ENCODE data around the gene LIMS2.
A peak's percentile ranks its signal among the peaks of the same experiment; 100 is the strongest.

The LIMS2 gene

DNA sequence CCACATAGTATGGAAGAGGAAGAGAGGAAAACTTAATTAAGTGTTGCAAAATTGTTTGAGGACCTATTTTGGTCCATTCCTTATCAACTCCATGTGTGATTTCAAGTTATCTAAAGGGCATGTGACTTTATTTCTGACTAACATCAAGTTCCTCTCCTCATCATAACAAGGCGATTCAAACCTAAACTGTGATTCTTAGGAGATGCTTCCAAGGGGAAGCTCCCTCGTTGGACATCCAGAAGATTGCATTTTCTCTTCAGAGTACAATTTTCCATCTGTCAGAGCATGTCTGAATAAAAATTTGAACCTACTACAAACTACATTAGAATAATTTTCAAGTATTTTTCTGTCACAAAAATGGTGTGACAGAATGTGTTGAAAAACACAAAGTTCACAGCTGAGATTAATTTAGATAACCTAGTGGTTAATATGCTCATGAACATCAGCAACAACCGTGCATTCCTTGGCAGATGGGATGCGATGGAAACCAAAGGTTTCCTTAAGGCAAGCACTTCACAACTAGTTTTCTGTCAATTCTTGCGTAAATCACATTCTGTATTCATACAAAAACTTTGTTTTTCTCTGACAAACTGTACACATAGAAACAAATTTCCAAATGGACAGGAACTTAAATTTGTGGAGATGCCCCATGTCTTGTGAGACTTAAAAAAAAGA is 30.2 kb upstream of the LIMS2 start:
- Mint-ChIP-seq H3K27ac (peak overlapping the region; percentile 58), H3K9me3 (no peaks in the 10 kb centered on the region), H3K4me1 (ENCODE audit: low read depth) (peaks cover 41% of the 10 kb centered on the region), H3K36me3 (ENCODE audit: low read depth) (peaks cover 82% of the 10 kb centered on the region), H3K4me3 (no peak overlapping the region), H3K27me3 (no peaks in the 10 kb centered on the region)
- DNase-seq = no peak

DNA sequence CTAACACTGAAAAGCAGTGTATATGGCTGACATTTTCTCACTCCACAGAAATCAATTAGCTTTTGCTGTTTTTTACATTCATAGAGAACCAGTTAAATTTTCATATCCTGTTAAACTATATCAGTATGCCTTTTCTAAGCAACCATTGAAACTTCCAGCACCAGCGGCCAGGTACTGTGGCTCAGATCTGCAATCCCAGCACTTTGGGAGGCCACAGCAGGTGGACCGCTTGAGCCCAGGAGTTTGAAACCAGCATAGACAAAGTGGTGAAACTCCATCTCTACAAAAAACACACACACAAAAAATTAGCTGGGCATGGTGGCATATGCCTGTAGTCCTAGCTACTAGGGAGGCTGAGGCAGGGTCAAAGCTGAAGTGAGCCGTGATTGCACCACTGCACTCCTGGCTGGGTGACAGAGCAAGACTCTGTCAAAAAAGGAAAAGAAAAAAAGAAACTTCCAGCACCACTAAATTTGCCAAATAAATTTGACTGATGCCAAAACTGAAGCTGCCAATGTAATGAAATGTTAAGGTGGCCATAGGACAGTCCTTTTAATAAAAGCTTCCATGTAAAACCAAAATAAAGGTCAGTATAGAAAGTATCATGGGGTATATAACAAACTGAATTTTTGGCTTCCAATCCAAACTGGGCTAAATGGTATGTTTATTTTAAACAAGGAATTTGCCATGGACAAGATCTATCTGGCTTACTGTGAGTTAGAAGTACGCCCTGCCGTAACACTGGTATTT is 29.5 kb upstream of the LIMS2 start:
- H3K27ac Mint-ChIP-seq = peak overlapping the region; percentile 58
- peaks cover 76% of the 10 kb centered on the region for H3K36me3 Mint-ChIP-seq (ENCODE audit: low read depth)
- no peaks in the 10 kb centered on the region for H3K9me3 Mint-ChIP-seq
- H3K4me3 Mint-ChIP-seq = no peak overlapping the region
- DNase-seq = no peak
- H3K4me1 Mint-ChIP-seq (ENCODE audit: low read depth) = peaks cover 46% of the 10 kb centered on the region
- H3K27me3 Mint-ChIP-seq = no peaks in the 10 kb centered on the region

DNA sequence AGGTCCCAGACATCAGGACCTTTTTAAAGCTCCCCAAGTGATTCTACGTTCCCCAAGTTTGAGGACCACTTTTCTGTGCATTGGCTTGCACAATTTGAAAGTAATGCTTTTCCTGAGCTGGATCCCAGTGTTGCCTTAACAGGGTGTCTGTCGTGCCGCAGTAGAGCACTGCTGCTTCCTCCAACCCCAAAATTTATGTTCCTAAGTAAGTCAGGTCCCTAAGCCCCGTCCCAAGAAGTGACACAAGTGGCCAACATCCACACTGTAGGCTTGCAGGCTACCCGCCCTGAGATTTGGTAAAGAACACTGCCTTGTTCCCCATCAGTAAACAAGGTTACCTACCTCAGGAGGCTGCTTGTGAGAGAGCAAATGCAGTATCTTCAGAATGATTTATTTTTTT is 28.0 kb upstream of the LIMS2 start:
- Mint-ChIP-seq H3K36me3 (ENCODE audit: low read depth) (peaks cover 60% of the 10 kb centered on the region), H3K4me1 (ENCODE audit: low read depth) (peaks cover 46% of the 10 kb centered on the region), H3K27ac (peak overlapping the region; percentile 90), H3K9me3 (no peaks in the 10 kb centered on the region), H3K27me3 (no peaks in the 10 kb centered on the region), H3K4me3 (peak overlapping the region; percentile 86)
- DNase-seq = no peak

DNA sequence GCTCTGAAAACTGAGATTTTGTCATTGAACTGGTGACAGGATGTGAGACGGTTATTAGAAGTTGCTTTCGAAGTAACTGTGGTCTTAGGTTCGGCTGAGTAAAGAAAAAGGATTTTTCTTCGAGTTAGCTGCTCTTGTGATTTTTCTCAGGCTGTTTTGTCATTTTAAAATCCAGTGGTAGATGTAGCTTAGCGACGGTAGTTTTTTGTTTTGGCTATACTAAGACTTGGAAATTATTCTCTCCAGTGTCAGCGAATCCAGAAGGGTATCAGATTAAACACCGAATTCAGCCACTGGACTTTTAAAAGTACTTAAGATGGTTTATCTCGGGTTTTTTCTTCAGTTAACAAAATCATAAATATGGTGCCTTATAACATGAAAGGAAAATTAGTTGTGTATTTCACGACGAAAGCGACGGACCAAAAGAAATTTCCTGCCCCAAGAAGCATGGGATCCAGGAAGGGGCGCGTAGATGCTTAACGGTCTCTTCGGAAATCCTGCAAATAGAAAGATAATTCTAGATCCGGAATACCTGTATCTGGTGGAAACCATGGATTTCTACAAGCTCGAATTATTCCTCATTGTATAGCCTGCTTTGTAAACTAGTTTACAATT is 27.2 kb upstream of the LIMS2 start:
- Mint-ChIP-seq H3K27me3 (no peaks in the 10 kb centered on the region), H3K4me1 (ENCODE audit: low read depth) (peaks cover 46% of the 10 kb centered on the region), H3K4me3 (peak overlapping the region; percentile 86), H3K36me3 (ENCODE audit: low read depth) (peaks cover 53% of the 10 kb centered on the region), H3K9me3 (no peaks in the 10 kb centered on the region), H3K27ac (peak overlapping the region; percentile 90)
- no peak for DNase-seq

DNA sequence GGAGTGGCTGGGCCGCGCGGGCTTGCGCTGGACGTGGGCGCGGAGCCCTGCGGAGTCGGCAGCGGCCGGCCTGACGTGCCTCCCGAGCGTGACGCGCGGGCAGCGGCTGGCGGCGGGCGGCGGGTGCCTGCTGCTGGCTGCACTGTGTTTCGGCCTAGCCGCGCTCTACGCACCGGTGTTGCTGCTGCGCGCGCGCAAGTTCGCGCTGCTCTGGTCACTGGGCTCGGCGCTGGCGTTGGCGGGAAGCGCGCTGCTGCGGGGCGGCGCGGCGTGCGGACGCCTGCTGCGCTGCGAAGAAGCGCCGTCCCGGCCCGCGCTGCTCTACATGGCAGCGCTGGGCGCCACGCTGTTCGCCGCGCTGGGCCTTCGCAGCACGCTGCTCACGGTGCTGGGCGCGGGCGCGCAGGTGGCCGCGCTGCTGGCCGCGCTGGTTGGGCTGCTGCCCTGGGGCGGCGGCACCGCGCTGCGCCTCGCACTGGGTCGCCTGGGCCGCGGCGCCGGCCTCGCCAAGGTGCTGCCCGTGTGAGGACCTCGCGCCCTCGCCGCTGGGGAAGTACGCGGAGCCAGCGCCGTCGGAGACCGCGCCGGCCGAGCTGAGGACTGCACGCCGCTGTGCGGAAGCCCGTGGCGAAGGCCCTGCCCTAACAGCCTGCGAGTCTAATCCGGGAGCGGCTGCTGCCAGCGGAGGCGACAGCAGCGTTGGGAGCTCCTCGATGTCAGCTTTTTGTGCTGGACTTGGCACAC is 26.5 kb upstream of the LIMS2 start:
- H3K36me3 Mint-ChIP-seq (ENCODE audit: low read depth) = peaks cover 49% of the 10 kb centered on the region
- H3K4me3 Mint-ChIP-seq = peak overlapping the region; percentile 89
- no peaks in the 10 kb centered on the region for H3K27me3 Mint-ChIP-seq
- H3K4me1 Mint-ChIP-seq (ENCODE audit: low read depth) = peaks cover 46% of the 10 kb centered on the region
- peak overlapping the region; percentile 90 for H3K27ac Mint-ChIP-seq
- H3K9me3 Mint-ChIP-seq = no peaks in the 10 kb centered on the region
- DNase-seq = peak; percentile 86

DNA sequence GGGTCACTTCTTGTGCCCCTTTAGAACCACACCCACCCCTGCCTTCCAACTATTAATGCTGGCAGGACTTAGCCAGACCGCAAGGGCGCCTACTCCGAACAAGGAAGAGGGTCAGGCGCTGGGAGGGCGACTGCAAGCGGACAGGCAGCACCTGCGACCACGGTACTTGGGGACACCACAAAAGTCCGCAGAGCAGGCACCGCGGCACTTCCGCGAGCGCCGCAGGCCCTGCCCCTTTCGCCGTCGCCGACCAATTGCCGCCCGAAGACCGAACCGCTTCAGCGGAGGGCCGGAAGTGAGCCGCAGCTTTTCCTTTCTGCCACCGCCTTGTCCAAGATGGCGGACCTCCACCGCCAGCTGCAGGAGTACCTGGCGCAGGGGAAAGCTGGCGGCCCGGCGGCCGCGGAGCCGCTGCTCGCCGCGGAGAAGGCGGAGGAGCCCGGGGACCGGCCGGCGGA is 25.9 kb upstream of the LIMS2 start, which contains the start of gene SFT2D3:
Gene SFT2D3, plus strand, starts transcription at position 305 of the 458 bp plus-strand sequence. Its CDS starts 32 bp downstream, at position 337.
- H3K27ac Mint-ChIP-seq = peak within 1 kb of the TSS; percentile 97
- peaks cover 45% of the 10 kb centered on the region for H3K4me1 Mint-ChIP-seq (ENCODE audit: low read depth)
- H3K9me3 Mint-ChIP-seq = no peaks in the 10 kb centered on the region
- DNase-seq = peak; percentile 94
- H3K36me3 Mint-ChIP-seq (ENCODE audit: low read depth) = peaks cover 43% of the 10 kb centered on the region
- H3K4me3 Mint-ChIP-seq = peak within 1 kb of the TSS; percentile 89
- no peaks in the 10 kb centered on the region for H3K27me3 Mint-ChIP-seq

DNA sequence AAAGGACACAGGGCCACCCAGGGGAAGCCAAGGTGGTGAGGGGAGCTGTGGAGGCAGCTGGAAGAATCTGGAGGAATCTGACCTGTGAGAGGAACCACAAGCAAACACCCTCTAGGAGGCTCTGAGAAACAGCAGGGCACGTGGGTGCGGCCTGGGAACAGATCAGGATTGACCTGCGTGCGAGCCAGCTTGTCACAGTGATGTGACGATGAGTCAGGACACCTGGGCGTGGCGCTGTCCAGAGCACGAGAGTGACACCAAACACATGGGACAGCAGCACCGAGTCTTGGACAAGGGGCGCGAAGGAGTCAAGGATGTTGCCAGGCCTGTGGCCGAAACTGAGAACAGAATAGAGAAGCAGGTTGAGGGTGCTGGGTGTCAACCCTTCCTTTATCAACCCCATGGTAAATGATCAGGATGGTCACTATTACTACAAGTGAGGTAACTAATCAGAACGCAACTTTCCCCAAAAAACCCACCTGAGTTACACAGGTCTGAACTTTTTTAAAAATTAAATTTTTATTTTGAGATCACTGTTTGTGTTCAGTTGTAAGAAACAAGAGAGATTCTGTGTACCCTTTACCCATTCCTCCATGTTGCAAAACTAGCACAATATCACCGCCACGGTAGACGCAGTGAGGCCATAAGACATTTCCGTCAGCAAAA is 25.3 kb upstream of the LIMS2 start:
- Mint-ChIP-seq H3K4me3 (peak overlapping the region; percentile 89), H3K36me3 (ENCODE audit: low read depth) (peaks cover 37% of the 10 kb centered on the region), H3K27me3 (no peaks in the 10 kb centered on the region), H3K4me1 (ENCODE audit: low read depth) (peaks cover 43% of the 10 kb centered on the region), H3K9me3 (no peaks in the 10 kb centered on the region), H3K27ac (peak overlapping the region; percentile 97)
- DNase-seq = no peak

DNA sequence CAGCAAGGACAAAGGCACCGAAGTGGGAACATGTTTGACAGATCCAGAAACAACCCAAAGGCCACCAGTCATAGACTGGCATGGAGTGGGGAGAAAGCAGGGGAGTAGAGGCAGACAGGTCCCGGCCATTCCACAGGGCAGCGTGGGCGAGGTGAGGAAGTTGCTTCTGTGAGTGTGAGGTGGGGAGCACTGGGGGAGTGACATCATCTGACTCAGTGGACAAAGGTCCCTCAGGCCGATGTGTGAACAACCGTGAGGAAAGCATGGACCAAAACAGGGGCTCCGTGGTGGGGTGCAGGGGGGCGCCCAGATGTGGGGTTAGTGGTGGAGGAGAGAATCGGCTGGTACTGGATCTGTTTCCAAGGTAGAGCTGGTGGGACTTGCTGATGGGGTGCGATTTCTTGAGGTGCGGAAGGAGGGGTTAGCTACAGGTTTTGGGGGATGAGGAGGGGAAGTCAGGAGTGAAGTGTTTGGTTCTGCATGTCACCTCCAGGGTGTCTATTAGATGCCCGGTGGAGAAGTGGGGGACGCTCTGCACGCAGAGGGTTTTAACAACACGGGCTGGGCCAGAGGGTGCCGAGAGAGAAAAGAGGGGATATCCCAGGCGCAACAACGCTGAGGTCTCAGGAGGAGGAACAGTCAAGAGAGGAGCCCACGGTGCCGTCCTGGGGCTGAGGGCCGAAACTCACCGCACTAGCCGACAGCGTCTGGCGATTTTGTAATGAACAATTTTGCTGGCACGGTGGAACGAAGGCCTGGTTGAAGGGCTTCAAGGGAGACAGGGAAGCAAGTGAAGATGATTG is 23.4 kb upstream of the LIMS2 start:
- no peak for DNase-seq
- H3K27me3 Mint-ChIP-seq = no peaks in the 10 kb centered on the region

DNA sequence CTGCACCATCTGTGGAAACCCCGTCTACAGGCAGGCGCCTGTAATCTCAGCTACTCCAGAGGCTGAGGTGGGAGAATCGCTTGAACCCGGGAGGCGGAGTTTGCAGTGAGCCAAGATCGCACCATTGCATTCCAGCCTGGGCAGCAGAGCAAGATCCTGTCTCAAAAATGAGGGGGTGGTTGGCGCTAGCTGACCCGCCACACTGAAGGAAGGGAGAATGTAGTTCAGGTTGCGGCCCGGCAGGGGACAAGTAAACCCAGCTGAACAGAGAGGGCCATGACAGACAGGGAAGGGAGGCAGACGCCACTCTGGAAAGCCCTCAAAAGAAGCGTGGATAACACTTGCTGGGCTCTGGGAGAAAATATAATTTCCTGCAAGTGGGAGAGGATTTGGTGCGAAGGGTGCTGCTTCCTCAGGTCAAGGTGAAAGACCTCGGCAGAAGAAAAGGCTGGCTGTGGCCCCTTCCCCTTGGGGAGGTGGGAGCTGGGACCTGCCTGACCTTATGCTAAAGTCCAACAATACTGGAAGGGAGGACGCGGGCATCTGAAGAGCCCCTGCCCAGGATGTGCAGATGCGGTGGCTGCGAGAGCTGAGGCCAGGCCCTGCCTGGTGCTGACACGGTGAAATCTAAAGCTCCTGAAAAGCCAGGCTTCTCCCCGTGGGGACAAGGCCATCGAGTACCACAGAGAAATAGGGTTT is 22.3 kb upstream of the LIMS2 start:
- H3K27me3 Mint-ChIP-seq = no peaks in the 10 kb centered on the region
- peaks cover 16% of the 10 kb centered on the region for H3K4me1 Mint-ChIP-seq (ENCODE audit: low read depth)
- no peaks in the 10 kb centered on the region for H3K9me3 Mint-ChIP-seq
- no peak overlapping the region for H3K27ac Mint-ChIP-seq
- peaks cover 9% of the 10 kb centered on the region for H3K36me3 Mint-ChIP-seq (ENCODE audit: low read depth)
- DNase-seq = no peak
- H3K4me3 Mint-ChIP-seq = no peak overlapping the region

More for the DNA sequence above, 23.4 kb upstream of the LIMS2 start:
- Mint-ChIP-seq H3K36me3 (ENCODE audit: low read depth) (peaks cover 18% of the 10 kb centered on the region), H3K9me3 (no peaks in the 10 kb centered on the region), H3K27ac (no peak overlapping the region), H3K4me1 (ENCODE audit: low read depth) (peaks cover 25% of the 10 kb centered on the region), H3K4me3 (no peak overlapping the region)

DNA sequence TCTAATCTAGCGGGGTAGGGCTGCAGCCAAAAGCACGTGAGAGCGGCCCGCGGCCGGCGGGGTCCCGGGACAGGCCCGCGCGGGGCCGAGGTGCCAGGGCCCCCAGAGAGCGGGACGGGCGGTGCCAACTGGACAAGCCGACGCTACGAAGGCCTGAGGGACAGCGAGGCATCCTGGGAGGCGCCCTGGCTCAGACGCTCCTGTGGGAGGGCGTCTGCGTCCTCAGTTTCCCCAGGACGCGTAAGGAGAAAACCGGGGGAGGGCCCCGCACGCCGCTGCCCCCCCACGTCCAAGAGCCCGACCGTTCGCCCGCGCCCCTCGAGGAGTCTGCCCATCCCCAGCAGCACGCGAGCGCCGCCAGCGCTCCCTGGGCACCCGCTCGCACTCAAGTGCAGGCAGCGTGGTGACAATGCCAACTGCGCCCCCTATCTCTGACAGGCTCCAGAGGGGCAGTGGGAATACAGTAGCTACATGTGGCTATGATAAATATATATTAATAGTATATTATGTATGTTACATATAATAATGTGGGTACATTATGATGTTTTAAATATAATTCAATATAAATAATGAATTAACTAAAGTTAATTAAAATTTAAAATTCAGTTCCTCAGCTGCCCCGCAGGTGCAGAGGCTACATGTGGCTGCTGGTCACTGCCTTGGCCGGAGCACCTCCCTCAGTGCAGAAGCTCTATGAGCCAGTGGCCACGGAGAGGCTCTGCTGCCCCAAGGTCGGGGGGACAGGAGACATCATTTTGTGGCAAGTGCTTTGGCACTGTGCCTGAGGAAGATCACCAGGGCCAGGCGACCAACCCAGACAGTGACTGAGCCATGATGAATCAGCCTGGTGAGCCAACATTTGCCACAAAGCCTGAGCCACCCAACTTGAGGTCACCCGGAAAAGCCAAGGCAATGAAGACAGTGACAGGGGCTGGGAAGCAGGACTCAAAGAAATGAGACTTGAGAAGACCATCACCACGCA is 20.5 kb upstream of the LIMS2 start:
- Mint-ChIP-seq H3K4me1 (ENCODE audit: low read depth) (peaks cover 7% of the 10 kb centered on the region), H3K36me3 (ENCODE audit: low read depth) (peaks cover 7% of the 10 kb centered on the region), H3K27ac (no peak overlapping the region), H3K4me3 (no peak overlapping the region), H3K9me3 (peaks cover 6% of the 10 kb centered on the region), H3K27me3 (no peaks in the 10 kb centered on the region)
- DNase-seq = no peak

DNA sequence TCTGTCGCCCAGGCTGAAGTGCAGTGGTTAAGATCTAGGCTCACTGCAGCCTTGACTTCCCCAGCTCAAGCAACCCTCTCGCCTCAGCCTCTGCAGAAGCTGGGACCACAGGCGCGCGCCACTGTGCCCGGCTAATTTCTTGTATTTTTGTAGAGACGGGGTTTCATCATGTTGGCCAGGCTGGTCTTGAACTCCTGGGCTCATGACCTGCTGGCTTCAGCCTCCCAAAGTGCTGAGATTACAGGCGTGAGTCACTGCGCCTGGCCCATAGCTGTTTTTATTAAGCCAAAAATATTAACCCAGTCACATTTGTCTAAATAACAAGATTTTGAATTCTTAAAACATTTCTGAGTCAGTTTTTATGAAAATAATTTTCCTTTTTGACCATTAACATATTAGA is 19.7 kb upstream of the LIMS2 start:
- DNase-seq = no peak
- no peaks in the 10 kb centered on the region for H3K27me3 Mint-ChIP-seq
- H3K9me3 Mint-ChIP-seq = peaks cover 8% of the 10 kb centered on the region
- H3K4me3 Mint-ChIP-seq = no peak overlapping the region
- H3K4me1 Mint-ChIP-seq (ENCODE audit: low read depth) = no peaks in the 10 kb centered on the region
- H3K36me3 Mint-ChIP-seq (ENCODE audit: low read depth) = peaks cover 5% of the 10 kb centered on the region
- no peak overlapping the region for H3K27ac Mint-ChIP-seq

DNA sequence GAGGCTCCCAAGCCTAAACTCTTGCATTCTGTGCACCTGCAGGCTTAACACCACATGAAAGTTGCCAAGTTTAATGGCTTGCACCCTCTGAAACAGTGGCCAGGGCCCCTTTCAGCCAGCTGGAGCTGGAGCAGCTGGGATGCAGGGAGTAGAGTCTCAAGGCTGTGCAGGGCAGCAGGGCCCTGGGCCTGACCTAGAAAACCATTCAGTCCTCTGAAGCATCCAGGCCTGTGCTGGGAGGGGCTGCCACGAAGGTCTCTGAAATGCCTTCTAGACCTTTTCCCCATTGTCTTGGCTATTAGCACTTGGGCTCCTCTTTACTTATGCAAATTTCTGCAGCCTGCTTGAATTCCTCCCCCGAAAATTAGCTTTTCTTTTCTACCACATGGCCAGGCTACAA is 15.4 kb upstream of the LIMS2 start:
- Mint-ChIP-seq H3K36me3 (ENCODE audit: low read depth) (peaks cover 5% of the 10 kb centered on the region), H3K4me1 (ENCODE audit: low read depth) (no peaks in the 10 kb centered on the region), H3K27me3 (peaks cover 6% of the 10 kb centered on the region), H3K27ac (no peak overlapping the region), H3K4me3 (no peak overlapping the region), H3K9me3 (peaks cover 20% of the 10 kb centered on the region)
- no peak for DNase-seq
